ENCODE results near the gene RHBDF2. TPM values are rescaled to one million over a fixed set of nuclear protein-coding genes. Genes with fewer than 3 reads are reported as not detected.

Gene RHBDF2
- total and polyA plus RNA-seq, 2 experiments from 2014 or later: 4.9 to 11.0 TPM

DNA sequence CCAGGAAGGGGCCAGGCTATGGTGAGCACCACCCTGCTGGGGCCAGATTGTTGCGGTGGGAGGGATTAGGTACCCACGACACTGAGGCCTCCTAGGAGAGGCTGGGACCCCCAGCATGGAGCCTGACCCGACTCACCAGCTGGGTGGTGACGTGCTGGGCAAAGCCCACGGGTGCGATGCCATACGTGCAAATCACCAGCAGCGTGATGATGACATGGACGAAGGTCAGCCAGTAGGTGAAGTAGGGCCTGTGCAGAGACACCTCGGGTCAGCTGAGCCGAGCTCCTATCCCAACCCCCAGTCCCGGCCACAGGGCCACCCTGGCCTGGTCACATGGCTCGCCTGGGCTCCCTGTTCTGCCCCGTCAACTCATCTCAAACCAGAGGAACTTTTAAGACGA is 26.3 kb downstream of the RHBDF2 start:
- H3K27me3 ChIP-seq: no peaks in the 10 kb centered on the region
- no peaks in the 10 kb centered on the region for H3K9me3 ChIP-seq (ENCODE audit: low read depth)
- no peaks in the 10 kb centered on the region for H3K4me1 ChIP-seq (ENCODE audit: insufficient read depth)
- H3K9me2 ChIP-seq (replicated peaks; ENCODE audit: insufficient read depth): no peaks in the 10 kb centered on the region
- DNase-seq (ENCODE audit: low spot score): no peak
- no peaks in the 10 kb centered on the region for H4K20me1 ChIP-seq (ENCODE audit: insufficient read depth, poor library complexity, severe bottlenecking)
- WGBS (ENCODE audit: low lambda C conversion rate, missing lambda C conversion rate): 93% methylated on average over 15 of the region's 15 CpGs
- no peak overlapping the region for H3K27ac ChIP-seq
- TF ChIP-seq EZH2 (IDR thresholded peaks at IDR 0.05; ENCODE audit: borderline replicate concordance) (no peak), EZH2phosphoT487 (IDR thresholded peaks at IDR 0.05; ENCODE audit: low read depth, severe bottlenecking, unreplicated experiment) (no peak)
- TF ChIP-seq, protein P1, sequence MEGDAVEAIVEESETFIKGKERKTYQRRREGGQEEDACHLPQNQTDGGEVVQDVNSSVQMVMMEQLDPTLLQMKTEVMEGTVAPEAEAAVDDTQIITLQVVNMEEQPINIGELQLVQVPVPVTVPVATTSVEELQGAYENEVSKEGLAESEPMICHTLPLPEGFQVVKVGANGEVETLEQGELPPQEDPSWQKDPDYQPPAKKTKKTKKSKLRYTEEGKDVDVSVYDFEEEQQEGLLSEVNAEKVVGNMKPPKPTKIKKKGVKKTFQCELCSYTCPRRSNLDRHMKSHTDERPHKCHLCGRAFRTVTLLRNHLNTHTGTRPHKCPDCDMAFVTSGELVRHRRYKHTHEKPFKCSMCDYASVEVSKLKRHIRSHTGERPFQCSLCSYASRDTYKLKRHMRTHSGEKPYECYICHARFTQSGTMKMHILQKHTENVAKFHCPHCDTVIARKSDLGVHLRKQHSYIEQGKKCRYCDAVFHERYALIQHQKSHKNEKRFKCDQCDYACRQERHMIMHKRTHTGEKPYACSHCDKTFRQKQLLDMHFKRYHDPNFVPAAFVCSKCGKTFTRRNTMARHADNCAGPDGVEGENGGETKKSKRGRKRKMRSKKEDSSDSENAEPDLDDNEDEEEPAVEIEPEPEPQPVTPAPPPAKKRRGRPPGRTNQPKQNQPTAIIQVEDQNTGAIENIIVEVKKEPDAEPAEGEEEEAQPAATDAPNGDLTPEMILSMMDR (IDR thresholded peaks at IDR 0.05; ENCODE audit: poor library complexity): no peak
- no peak overlapping the region for H3K4me2 ChIP-seq
- no peak overlapping the region for H3K4me3 ChIP-seq
- H3K79me2 ChIP-seq: no peaks in the 10 kb centered on the region
- H3K36me3 ChIP-seq (replicated peaks; ENCODE audit: insufficient read depth, low read depth): no peaks in the 10 kb centered on the region
- no peak overlapping the region for H2AFZ ChIP-seq

DNA sequence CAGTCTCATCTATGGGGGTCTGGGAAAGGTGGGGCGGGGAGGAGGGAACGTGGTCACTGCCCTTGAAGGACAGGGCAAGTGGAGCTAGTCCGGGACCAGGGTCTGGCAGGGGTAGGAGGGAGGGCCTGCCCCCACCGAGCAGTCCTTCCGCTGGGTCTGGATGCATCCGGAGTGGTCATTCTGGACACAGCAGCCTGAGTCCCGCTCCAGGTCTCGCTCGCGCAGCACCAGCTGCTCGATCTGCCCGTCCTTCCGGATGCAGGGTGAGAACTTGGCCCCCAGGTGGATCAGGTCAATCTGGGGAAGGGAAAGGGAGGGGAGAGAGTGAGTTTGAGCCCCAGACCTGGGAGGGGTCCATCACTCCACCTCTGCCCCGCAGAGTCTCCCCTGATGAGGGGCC is 27.0 kb downstream of the RHBDF2 start:
- no peaks in the 10 kb centered on the region for H3K36me3 ChIP-seq (replicated peaks; ENCODE audit: insufficient read depth, low read depth)

DNA sequence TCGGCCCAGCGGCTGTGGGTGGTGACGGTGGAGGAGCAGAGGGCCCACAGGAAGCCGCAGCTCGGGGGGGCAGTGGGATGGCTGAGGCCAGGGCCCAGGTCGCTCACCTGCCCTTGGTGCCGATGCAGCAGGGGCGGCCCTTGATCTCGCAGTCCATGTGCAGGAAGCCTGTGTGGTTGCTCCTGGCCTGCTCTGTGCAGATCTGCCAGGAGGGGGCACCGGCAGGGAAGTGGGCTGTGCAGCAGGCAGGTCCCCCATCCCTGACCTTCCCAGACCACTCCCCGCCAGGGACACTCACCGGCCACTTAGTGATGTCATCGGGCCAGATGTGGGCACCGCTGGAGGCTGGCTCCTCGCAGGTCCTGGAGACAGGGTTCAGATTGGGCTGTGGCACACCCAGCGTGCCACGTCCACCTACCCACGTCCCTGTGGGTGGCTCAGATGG is 27.7 kb downstream of the RHBDF2 start:
- no peak overlapping the region for H2AFZ ChIP-seq
- no peak overlapping the region for H3K27ac ChIP-seq
- no peak for DNase-seq (ENCODE audit: low spot score)
- no peaks in the 10 kb centered on the region for H3K4me1 ChIP-seq (ENCODE audit: insufficient read depth)
- TF ChIP-seq, protein P1 (IDR thresholded peaks at IDR 0.05; ENCODE audit: poor library complexity): peak; percentile 16
- no peak for TF ChIP-seq EZH2phosphoT487 (IDR thresholded peaks at IDR 0.05; ENCODE audit: low read depth, severe bottlenecking, unreplicated experiment)
- H3K4me3 ChIP-seq: no peak overlapping the region
- no peaks in the 10 kb centered on the region for H3K79me2 ChIP-seq
- no peak overlapping the region for H3K4me2 ChIP-seq
- no peaks in the 10 kb centered on the region for H3K9me3 ChIP-seq (ENCODE audit: low read depth)
- WGBS (ENCODE audit: low lambda C conversion rate, missing lambda C conversion rate): 86% methylated on average over 18 of the region's 18 CpGs
- no peaks in the 10 kb centered on the region for H4K20me1 ChIP-seq (ENCODE audit: insufficient read depth, poor library complexity, severe bottlenecking)
- no peaks in the 10 kb centered on the region for H3K36me3 ChIP-seq (replicated peaks; ENCODE audit: insufficient read depth, low read depth)
- H3K27me3 ChIP-seq: no peaks in the 10 kb centered on the region
- H3K9me2 ChIP-seq (replicated peaks; ENCODE audit: insufficient read depth): no peaks in the 10 kb centered on the region

More for the DNA sequence above, 27.0 kb downstream of the RHBDF2 start:
- no peaks in the 10 kb centered on the region for H3K9me2 ChIP-seq (replicated peaks; ENCODE audit: insufficient read depth)
- H3K4me3 ChIP-seq: no peak overlapping the region
- TF ChIP-seq EZH2 (IDR thresholded peaks at IDR 0.05; ENCODE audit: borderline replicate concordance): no peak
- TF ChIP-seq, protein P1 (IDR thresholded peaks at IDR 0.05; ENCODE audit: poor library complexity): no peak
- TF ChIP-seq EZH2phosphoT487 (IDR thresholded peaks at IDR 0.05; ENCODE audit: low read depth, severe bottlenecking, unreplicated experiment): no peak
- H3K79me2 ChIP-seq: no peaks in the 10 kb centered on the region
- no peak overlapping the region for H3K27ac ChIP-seq
- 96% methylated on average over 10 of the region's 14 CpGs for WGBS (ENCODE audit: low lambda C conversion rate, missing lambda C conversion rate)
- no peak overlapping the region for H3K4me2 ChIP-seq
- H3K27me3 ChIP-seq: no peaks in the 10 kb centered on the region
- DNase-seq (ENCODE audit: low spot score): no peak
- H4K20me1 ChIP-seq (ENCODE audit: insufficient read depth, poor library complexity, severe bottlenecking): no peaks in the 10 kb centered on the region
- no peaks in the 10 kb centered on the region for H3K9me3 ChIP-seq (ENCODE audit: low read depth)
- no peaks in the 10 kb centered on the region for H3K4me1 ChIP-seq (ENCODE audit: insufficient read depth)
- H2AFZ ChIP-seq: no peak overlapping the region

DNA sequence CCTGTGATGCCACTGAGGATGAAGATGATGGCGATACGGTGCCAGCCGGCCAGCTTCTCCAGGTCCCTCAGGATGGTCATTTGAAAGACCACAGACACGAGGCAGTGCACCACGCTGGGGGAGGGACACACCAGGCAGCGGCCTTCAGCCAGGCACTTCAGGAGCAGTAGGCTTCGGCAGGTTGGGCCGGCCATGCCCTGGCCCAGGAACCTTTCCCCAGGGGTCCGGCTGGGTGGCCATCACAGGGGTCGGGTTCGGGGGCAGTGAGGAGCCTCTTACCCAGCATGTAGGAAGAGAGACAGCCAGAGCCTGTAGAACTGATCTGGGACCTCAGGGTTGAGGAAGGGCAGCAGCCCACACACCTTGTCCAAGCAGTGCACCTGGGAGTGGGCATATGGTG is 28.5 kb downstream of the RHBDF2 start:
- Histone ChIP-seq H3K36me3 (replicated peaks; ENCODE audit: insufficient read depth, low read depth) (no peaks in the 10 kb centered on the region), H3K9me3 (ENCODE audit: low read depth) (no peaks in the 10 kb centered on the region)
- WGBS (ENCODE audit: low lambda C conversion rate, missing lambda C conversion rate): 95% methylated on average over 11 of the region's 11 CpGs

More for the DNA sequence above, 28.5 kb downstream of the RHBDF2 start:
- Histone ChIP-seq H4K20me1 (ENCODE audit: insufficient read depth, poor library complexity, severe bottlenecking) (no peaks in the 10 kb centered on the region), H3K27me3 (no peaks in the 10 kb centered on the region), H3K9me2 (replicated peaks; ENCODE audit: insufficient read depth) (no peaks in the 10 kb centered on the region), H3K4me3 (no peak overlapping the region), H3K79me2 (no peaks in the 10 kb centered on the region), H2AFZ (no peak overlapping the region), H3K27ac (no peak overlapping the region), H3K4me2 (no peak overlapping the region), H3K4me1 (ENCODE audit: insufficient read depth) (no peaks in the 10 kb centered on the region)
- DNase-seq (ENCODE audit: low spot score): no peak
- TF ChIP-seq EZH2 (IDR thresholded peaks at IDR 0.05; ENCODE audit: borderline replicate concordance): no peak
- no peak for TF ChIP-seq EZH2phosphoT487 (IDR thresholded peaks at IDR 0.05; ENCODE audit: low read depth, severe bottlenecking, unreplicated experiment)
- TF ChIP-seq, protein P1 (IDR thresholded peaks at IDR 0.05; ENCODE audit: poor library complexity): no peak
